HG02588 (cell line): ENCODE results near the gene DCLRE1B.

ENCODE experiments used
- ATAC-seq: cut with Tn5 transposase; IDR thresholded peaks from one replicate; pipeline ENCODE4 v1.9.1; 2021; ENCODE audit warnings: mild to moderate bottlenecking, moderate library complexity; ENCODE audit not compliant: unreplicated experiment

The DCLRE1B gene

DNA sequence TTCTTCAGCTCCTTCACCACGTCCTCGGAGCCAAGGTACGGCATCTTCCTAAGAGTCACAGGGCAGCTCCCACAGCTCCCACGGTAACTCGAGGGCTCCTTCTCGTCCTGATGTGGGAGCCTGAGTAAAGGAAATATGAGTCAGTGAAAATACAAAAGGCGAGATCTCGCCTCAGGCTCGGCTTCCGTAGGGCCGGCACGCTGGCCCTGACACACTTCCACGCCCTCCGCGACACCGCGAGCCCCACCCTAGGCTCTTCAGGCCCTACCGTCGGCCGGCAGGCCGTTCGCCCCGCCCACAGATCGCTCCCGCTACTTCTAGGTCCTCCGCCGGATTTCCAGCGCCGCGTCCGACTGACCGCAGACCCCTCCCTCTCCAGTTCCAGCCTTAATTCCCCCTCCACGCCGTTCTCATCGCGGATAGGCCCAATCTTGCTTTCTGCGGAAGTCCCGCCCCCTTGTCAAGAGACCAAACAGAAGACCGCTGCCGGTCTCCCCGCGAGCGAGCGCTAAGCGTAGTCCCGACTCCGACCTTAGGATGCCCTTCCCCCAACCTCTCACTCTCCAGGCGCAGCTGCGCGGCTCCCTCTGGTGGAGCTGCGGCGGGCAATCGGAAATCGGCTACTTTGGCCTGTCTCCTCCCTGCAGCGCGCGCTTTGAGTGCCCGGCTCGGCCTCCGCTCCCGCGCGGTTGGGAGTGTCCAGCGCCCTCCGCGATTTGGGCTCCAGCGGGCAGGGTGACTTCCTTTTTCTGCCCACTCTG, at the start of gene DCLRE1B, which contains the start of gene AP4B1:
Gene DCLRE1B, plus strand, starts transcription at position 653 of the 761 bp plus-strand sequence. CDS start 261 bp downstream, outside the sequence.
Gene AP4B1, minus strand, starts transcription at position 126 of the 761 bp plus-strand sequence. Its CDS starts 82 bp downstream, at position 44.
- peak; percentile 89 for ATAC-seq

DNA sequence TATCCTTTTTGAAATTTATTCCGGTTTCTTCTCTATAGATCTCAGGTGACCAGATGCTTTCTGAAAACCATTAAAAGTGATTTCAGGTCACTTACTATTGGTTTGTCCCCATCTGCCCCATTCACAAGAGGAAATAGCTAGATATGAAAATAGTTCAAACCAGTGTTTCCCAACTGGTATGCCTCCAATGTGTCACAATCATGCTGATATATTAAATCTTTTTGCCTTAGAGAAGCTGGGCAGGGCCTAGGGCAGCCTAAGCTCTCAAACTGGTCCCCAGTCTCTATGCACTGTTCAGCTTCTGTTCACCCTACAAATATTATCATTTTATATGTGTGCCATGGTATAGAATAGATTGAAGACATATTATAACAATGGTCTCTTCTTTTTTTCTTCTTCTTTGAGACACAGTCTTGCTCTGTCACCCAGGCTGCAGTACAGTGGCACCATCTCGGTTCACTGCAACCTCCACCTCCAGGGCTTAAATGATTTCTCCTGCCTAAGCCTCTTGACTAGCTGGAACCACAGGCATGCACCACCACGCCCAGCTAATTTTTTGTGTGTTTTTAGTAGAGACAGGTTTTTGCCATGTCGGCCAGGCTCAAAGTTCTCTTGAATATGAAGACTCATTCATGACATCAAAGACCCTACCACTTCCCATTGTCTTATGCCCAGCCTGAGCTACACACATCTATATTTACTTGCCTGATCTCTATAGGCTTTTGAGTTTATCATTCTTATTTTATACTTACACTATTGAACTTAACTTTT, 49.3 kb upstream of the DCLRE1B start:
- no peak for ATAC-seq

DNA sequence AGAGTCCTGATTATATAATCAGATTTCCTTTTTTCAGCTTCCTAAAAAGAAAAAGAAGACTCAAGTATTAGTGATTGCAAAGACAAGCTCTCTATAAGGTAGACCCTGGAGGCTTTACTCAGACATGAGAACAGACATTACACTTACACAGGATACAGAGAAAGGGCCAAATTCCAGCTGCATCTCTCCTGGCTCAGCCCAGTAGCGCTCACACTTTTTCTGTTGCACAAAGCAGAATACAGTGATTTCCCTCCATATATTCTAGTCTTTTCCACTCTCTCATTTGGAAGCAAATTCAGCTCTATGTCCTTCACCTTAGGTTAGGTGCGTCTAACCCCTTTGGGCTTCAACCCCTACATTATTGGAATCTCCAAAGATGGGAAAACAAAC, 48.7 kb upstream of the DCLRE1B start:
- ATAC-seq, result no peak

DNA sequence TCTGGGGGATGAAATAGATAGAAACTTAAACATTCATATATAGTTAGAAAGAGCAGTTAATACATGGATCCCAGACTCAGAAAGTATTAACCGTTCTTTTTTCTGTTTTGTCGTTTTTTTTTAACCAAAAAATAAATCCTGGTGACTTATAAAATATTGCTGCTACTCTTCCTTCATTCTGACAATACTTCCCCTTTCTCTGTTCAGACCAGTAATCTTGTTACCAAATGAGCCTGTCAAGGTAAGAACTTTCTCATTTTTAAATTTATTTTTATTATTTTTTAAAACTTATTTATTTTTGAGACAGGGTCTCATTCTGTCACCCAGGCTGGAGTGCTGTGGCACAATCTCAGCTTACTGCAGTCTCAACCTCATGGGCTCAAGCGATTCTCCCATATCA, 47.4 kb upstream of the DCLRE1B start:
- no peak for ATAC-seq

DNA sequence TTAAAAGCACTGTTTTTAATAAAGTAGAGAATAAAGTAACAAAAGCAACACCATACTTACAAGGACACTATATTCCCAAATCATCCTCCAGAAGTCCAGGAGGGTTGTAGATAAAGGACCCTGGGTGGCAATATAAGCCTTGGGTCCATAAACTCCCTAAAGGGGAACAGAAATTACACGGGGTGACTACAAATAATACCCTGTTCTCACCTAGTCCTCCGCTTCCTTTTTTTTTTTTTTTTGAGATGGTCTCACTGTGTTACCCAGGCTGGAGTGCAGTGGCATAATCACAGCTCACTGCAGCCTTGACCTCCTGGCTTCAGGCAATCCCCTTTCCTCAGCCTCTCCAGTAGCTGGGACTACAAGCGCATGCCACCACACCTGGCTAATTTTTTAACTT, 46.7 kb upstream of the DCLRE1B start:
- ATAC-seq, result no peak

DNA sequence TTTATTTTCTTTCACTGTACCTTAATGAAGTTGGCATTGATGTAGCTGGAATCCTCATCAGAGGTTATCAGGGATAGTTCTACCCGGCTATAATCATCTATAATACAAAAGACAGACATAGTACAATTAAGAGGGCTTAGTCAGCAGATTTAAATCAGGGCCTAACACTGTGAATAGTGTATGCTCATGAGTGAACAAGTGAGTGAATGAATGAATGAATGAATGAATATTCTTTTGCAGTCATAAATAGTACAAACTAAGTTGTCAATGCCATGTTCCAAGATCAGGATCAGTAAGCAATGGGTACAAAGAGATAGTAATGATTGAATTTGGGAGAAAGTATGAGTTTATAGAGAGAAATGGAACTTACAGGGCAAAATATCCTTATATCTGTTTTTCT, 46.1 kb upstream of the DCLRE1B start:
- no peak for ATAC-seq

DNA sequence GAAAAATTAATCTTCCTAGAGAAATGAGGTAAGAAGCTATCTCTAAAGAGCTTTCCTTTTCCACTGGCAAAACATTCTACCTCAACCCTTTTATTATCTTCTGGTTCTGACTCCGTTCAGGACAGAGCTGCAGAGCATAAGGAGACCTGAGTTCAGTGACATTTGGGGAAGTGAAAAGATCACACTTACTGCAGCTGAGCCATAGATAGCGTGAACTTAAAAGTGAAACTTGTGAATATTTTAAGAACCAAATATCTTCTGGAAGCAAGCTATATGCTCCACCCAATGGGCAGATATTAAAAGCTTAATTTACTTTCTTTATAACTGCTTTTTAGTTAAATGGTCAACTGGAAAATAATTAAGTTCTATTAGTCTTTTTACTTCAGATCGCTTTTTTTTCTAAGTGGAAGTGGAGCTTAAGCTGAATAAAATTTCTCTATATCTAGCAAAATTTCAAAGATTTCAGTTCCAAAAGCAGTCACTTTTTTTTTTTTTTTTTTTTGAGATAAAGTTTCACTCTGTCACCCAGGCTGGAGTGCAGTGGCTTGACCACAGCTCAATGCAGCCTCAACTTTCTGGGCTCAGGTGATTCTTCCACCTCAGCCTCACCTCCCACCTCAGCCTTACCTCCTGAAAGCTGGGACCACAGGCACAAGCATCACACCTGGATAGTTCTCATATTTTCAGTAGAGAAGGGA, 45.5 kb upstream of the DCLRE1B start:
- peak; percentile 92 for ATAC-seq

DNA sequence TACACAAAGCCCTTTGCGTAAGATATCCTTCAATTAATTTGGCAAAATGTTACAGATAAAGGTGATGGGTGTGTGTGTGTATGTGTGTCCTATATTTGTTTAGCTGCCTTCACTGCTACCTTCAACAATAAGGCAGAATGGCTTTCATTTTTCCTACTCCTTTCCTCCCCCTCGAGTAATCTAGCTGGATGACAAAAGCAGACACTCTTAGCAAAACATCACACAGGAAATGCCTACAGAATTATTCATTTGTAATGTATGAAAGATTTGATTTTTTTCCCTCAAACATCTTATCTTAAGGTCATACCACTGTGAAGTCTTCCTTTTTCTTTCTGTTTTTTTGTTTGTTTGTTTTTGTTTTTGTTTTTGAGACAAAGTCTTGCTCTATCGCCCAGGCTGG, 44.2 kb upstream of the DCLRE1B start:
- ATAC-seq, result no peak

DNA sequence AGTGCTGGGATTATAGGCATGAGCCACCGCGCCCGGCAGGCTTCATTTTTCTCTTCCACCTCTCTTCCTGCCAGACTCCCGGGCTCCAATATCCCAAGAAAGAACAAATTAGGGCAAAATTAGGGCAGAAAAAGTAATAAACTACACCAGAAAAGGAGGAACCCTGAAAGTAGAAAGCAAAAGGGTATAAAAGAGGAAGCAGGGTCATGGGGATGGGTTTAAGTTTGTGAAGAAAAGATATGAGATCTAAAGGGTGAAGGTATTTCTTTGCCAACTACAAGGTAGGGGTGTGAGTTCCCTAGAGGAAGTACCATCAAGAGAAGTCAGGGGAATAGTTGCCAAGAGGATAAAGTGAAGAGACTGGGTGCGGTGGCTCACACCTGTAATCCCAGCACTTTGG, 43.5 kb upstream of the DCLRE1B start:
- ATAC-seq, result no peak

DNA sequence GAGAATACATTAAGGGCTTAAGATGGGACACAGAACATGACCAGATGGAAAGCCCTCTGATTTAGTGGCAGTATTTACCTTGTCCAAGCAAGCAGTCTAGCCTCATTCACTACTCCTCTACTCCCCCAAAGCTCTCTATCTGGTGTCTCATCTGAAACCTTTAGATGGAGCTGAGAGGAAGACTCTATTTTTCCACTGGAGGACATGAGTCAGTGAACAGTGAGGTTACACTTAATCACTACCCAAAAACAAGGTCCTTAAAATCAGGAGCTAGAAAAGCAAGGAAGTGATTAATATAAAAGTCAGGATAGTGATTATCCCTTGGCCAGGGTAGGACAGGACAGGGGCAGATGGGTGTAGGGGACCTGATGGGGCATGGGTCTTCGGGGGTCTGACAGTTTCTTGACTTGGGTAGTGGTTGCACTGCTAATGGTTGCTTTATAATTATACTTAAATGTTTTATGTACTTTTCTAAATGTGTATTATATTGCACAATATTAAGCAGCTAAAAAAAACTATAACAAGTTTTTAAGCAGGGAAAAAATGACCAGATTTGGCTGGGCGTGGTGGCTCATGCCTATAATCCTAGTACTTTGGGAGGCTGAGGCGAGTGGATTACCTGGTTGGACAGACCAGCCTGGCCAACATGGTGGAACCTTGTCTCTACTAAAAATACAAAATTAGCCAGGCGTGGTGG, 36.6 kb upstream of the DCLRE1B start:
- no peak for ATAC-seq

DNA sequence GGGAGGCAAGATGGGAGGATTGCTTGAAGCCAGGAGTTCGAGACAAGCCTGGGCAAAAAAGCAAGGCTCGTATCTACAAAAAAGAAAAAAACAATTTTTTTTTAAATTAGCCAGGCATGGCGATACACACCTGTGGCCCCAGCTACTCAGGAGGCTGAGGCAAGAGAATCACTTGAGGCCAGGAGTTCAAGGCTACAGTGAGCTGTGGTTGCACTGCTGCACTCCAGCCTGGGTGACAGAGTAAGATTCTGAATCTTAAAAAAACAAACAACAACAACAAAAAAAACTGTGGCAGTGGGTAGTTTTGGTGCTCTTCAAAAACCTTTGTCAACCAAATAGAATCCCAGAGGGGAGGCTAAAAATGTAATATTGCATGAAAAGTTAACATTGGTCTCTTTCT, 34.3 kb upstream of the DCLRE1B start:
- no peak for ATAC-seq

DNA sequence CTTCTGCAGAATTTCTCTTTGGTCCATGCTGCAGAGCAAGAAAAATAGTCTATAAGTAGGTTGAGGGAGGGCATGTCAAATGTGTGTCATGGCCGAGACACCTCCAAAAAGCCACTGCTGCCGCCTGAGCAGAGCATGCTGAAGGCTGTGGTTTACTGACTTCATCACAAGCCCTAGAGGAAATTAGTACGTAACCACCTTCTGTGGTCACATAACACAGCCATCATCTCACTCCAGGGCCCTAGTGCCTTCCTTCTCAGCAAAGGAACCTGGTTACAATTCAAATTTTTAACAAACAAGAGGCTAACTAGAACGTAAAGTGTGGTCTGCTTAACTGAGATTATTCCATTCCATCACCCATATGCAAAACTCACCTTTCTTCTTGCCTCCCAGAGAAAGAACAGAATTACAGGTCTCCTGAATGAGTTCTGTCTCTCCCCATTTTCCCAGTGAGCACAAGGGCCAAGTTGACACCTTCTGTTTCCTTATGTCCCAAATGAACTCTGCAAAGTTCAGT, 33.5 kb upstream of the DCLRE1B start, which contains the start of gene PTPN22:
Gene PTPN22, minus strand, starts transcription at position 116 of the 517 bp plus-strand sequence.
- peak; percentile 92 for ATAC-seq

DNA sequence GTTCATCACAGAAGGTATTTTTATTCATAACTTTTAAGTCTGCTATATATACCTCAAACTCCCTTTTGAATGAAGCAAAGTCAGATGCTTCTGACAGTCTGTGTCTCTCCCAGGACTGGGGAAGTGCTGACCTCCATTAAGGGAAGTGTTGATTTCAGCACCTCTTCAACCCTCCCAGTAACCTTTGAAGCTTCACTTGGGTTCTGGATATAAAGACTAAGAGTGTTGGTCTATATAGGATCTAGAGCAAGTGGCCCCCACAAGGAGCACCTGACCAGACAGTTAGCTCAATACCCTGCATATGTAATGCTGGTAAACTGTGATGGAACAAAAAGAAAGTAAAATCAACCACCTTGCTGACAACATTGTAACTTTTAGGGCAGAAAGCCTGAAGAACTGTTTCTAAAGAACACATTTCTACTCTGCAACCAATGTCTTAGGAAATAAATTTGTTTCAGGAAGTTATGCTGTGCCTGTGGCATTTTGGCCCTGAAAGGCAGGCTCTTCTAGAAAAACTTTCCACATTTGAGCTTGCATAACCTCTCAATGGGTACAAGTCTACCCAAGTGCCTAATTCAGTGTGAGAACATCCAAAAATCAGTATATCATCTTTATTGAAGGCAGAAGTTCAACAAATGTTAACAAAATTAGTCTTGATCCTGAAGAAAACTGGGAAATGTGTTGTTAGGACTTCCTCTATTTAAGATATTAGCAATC, 32.7 kb upstream of the DCLRE1B start:
- ATAC-seq, result peak; percentile 16

DNA sequence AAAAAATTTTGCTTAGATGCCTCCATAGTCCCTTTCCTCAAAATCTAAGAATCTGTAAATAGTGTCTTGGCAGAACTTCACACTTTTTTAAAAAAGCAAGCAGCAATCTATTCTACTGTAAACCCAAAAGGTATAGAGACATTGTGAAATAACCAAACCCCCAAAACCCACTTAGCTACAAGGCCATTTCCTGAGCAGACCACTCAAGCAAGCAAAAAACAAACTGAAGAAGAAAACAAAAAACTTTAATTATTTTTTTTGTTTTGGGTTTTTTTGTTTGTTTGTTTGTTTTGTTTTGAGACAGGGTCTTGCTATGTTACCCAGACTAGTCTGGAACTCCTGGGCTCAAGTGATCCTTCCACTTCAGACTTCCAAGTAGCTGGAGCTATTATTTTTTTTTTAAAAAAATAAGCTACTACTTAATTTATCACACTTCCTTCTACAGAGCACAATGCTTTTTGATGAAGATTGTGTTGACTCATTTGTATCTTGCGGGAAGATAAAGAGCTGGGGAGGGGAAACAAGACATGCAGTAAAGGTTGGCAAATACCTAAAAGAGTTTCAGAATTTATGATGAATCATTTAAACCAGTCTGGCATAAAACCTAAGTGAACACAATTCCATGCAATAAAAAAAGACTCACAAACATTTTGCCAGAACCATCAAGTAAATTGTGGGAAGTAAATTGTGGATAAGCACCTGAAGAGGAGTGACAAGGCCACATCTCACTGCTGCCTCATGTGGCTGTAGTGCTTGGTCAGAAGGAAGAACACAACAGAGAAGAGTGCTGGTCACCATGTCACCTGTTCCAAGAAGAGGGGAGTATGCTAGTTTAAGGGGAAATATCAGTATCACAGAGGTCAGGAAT, 30.9 kb upstream of the DCLRE1B start:
- ATAC-seq, result peak; percentile 36

DNA sequence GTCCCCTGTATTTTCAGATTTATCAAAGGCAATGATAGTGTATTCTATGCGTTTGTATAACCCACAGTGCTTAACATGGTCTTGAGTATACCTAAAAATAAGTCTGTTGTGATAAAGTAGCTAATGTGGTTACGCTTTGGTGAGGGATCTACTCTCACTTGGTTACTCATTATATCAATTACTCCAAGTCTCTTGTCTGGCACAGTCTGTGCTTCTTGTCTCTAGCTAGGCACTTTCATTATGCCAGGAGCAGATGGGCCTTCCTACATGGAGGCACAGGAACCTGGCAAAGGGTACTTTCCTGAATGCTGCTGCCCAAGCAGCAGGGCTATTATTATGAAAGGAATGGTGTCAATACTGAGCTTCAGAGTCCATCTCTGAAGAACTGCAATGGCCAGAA, 29.4 kb upstream of the DCLRE1B start:
- ATAC-seq, result peak; percentile 31

DNA sequence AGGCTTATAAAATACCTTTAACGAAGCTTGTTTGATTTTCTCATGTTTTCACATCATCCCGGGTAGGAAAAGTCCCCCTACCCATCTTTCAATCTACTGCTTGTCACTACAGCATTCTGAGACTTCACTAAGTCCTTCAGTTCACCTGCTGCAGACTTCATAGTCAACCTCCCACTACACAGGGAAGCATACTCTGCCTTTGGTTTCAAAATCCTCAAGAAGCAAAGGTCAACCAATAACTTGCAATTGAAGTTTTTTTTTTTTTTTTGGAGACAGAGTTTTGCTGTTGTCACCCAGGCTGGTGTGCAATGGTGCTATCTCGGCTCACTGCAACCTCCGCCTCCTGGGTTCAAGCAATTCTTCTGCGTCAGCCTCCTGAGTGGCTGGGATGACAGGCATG, 28.9 kb upstream of the DCLRE1B start:
- no peak for ATAC-seq

DNA sequence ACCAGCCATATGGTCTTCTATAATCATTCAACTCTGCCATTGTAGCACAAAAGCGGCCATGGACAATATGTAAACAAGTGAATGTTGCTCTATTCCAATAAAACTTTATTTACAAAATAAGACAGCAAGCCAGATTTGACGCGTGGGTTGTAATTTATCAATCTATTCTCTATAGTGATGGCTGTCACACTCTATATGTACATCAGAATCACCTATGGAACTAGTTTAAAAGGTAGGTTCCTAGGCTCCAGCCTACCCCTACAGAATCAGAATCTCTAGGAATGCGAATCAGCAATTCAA, 25.4 kb upstream of the DCLRE1B start:
- ATAC-seq, result no peak

DNA sequence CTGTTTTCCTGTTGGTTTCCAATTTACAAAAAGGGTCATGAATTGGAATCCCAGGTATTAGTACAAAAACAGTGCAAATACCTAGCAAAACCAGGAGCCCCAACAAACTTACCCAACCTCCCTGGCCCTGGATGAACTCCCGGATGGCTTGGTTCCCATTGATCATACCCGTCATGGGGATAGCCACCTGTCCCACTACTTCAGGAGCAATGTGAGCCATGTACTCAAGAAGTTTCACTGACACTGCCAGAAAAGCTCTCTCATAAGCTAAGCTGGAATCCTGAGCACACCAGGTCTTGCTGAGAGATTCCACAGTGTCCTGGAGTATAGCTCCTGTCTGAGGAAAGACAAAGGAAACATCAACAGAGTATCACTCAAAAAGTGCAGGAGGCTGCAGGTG, 23.5 kb upstream of the DCLRE1B start:
- ATAC-seq, result no peak
